Left lung (tissue), 10 donors: Measurements from ENCODE around the gene RAB3C. TPM values are rescaled to one million over a fixed set of nuclear protein-coding genes. Genes with fewer than 3 reads are reported as not detected.
A peak's percentile ranks its signal among the peaks of the same experiment; 100 is the strongest.

Experiments used
- ATAC-seq: fragments of 200-7000 bp; cut with Tn5 transposase; one replicate; pipeline ENCODE4 v1.9.1; 2020; ENCODE audit warnings: moderate library complexity
- DNase-seq, 4 donors: peaks; one replicate each; pipeline ENCODE4 v3.0.0-alpha.2; 2013 to 2020
- H3K27ac ChIP-seq, 2 donors: fragments of 200-600 bp; sonication (generic) in 1 of 2; one replicate each; pipeline versions ENCODE4 v1.5.0 to v1.8.0; 2020 to 2021
- H3K27me3 ChIP-seq, 2 donors: fragments of 200-600 bp; sonication (generic) in 1 of 2; one replicate each; pipeline versions ENCODE4 v1.5.0 to v1.8.0; 2020 to 2021
- H3K36me3 ChIP-seq, 2 donors: fragments of 200-600 bp; sonication (generic) in 1 of 2; one replicate each; pipeline versions ENCODE4 v1.5.0 to v1.8.0; 2020 to 2021
- H3K4me1 ChIP-seq, 2 donors: fragments of 200-600 bp; one replicate each; pipeline ENCODE4 v1.8.0; 2021
- H3K4me3 ChIP-seq, 2 donors: fragments of 200-600 bp; sonication (generic) in 1 of 2; one replicate each; pipeline versions ENCODE4 v1.5.0 to v1.8.0; 2020 to 2021; ENCODE audit warnings: mild to moderate bottlenecking in 1 of 2
- H3K9me3 ChIP-seq, 2 donors: fragments of 200-600 bp; sonication (generic) in 1 of 2; one replicate each; pipeline versions ENCODE4 v1.5.0 to v1.8.0; 2020 to 2021
- intact Hi-C, 2 donors: fragments of 100-400 bp; cut with DNase I; formaldehyde crosslinking; loops; one replicate each; pipeline versions ENCODE4 v1.11.2 to v1.14.2; 2022
- polyA plus RNA-seq, 6 donors: library from polyadenylated mRNA; unstranded; fragments of 120-200 nt; gene quantifications; one replicate each; pipeline ENCODE4 v1.2.1, GENCODE V29; 2013; ENCODE audit not compliant: insufficient read length in 6 of 6
- total RNA-seq, 2 donors: library from RNA; stranded (reverse); fragmentation: NEBNext Ultra II Directional; extraction: Animal tissue kit (Norgen Biotek cat#: 25700); gene quantifications; one replicate each; pipeline ENCODE4 v1.2.1, GENCODE V29; 2021
- TF ChIP-seq, protein P1 (sequence below), 2 donors: fragments of 200-600 bp; sonication (generic) in 1 of 2; IDR thresholded peaks; one replicate each; pipeline versions ENCODE4 v1.5.0 to v1.8.0; 2021; ENCODE audit warnings: antibody characterized with exemption in 2 of 2
- donor health status: DM: no; HTN: yes; CAD: no.
- donor health status: DM: no; HTN: no; CAD: no.

Gene RAB3C
- total and polyA plus RNA-seq, 8 donors: 1.1 to 3.5 (median 1.6) TPM

DNA sequence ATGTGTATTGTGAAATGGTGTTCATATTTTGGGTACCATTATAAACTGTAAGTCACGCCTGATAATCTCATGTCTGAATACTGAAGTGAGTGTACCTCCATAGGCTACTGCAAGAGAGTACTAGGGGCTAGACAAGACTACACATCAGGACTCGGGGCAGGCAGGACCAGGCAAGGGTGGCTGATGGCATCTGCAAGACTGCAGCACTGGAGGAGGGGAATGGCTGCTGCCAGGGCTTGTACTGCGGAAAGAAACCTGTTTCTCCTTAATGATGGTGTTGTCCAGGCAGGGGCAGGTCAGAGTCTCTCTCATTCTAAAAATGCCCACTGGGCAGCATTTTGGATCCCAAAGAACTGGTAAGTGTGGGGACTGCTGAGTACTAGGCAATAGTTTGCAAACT lies 172.5 kb downstream of the RAB3C start:
- Histone ChIP-seq H3K27ac (no peak overlapping the region), H3K4me1 (peaks cover 5 to 13% of the 10 kb centered on the region in 2 donors), H3K4me3 (no peak overlapping the region), H3K9me3 (no peaks in the 10 kb centered on the region), H3K36me3 (no peaks in the 10 kb centered on the region), H3K27me3 (no peaks in the 10 kb centered on the region)
- DNase-seq: no peak
- TF ChIP-seq, protein P1, sequence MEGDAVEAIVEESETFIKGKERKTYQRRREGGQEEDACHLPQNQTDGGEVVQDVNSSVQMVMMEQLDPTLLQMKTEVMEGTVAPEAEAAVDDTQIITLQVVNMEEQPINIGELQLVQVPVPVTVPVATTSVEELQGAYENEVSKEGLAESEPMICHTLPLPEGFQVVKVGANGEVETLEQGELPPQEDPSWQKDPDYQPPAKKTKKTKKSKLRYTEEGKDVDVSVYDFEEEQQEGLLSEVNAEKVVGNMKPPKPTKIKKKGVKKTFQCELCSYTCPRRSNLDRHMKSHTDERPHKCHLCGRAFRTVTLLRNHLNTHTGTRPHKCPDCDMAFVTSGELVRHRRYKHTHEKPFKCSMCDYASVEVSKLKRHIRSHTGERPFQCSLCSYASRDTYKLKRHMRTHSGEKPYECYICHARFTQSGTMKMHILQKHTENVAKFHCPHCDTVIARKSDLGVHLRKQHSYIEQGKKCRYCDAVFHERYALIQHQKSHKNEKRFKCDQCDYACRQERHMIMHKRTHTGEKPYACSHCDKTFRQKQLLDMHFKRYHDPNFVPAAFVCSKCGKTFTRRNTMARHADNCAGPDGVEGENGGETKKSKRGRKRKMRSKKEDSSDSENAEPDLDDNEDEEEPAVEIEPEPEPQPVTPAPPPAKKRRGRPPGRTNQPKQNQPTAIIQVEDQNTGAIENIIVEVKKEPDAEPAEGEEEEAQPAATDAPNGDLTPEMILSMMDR (IDR thresholded peaks at IDR 0.05): no peak
- intact Hi-C loops: no loop called here
- no peak for ATAC-seq

DNA sequence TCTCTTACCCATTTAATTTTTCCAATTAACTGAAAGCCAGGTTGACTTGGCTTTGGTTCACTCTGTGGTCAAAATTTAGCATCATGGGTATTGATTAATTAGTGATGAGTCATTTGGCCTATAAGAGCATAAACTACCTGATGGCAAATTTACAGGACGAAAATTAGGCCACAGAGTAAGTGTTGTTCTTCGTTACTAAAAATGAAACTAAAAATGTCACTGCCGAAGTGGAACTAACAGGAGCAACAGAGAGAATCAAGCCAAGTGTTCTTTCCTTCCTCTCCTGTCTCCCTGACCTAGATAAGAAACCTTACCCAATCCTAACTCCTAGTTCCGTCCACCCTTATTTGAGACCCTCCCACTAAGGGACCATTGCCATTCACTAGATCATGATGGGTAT lies 176.9 kb downstream of the RAB3C start:
- intact Hi-C loops: no loop called here
- peaks cover 5 to 16% of the 10 kb centered on the region in 2 donors for H3K4me1 ChIP-seq

DNA sequence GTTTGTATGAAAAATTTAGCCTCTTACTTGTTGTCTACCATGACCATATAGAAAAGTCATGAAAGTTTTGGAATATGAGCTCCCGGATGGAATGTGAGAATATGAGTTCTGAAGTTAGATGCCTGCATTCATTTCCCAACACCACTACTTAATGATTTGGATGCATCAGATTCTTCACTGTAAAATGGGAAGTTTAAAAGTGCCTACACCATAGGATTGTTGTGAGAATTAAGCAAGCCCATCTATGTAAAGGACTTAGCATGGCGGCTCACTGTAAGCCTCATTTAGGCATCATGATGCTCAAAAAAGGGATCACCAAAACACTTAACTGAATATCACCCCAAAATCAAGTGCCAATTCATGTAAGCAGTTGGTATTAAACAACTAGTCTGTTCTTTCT lies 177.3 kb downstream of the RAB3C start:
- no peaks in the 10 kb centered on the region for H3K36me3 ChIP-seq
- TF ChIP-seq, protein P1 (IDR thresholded peaks at IDR 0.05): no peak
- H3K9me3 ChIP-seq: no peaks in the 10 kb centered on the region
- H3K4me3 ChIP-seq: peak overlapping the region in 1 of 2 donors; percentile 19
- intact Hi-C loops: no loop called here
- H3K4me1 ChIP-seq: peaks cover 5 to 16% of the 10 kb centered on the region in 2 donors
- H3K27ac ChIP-seq: peak overlapping the region in 1 of 2 donors; percentile 60
- no peaks in the 10 kb centered on the region for H3K27me3 ChIP-seq
- peak; percentile 21 for ATAC-seq
- no peak for DNase-seq

More for the DNA sequence above, 176.9 kb downstream of the RAB3C start:
- no peaks in the 10 kb centered on the region for H3K36me3 ChIP-seq
- ATAC-seq (peak; percentile 69), DNase-seq (no peak)
- TF ChIP-seq, protein P1 (IDR thresholded peaks at IDR 0.05): no peak
- H3K4me3 ChIP-seq: peak overlapping the region; percentile 5 to 19
- H3K27me3 ChIP-seq: no peaks in the 10 kb centered on the region
- H3K9me3 ChIP-seq: no peaks in the 10 kb centered on the region
- H3K27ac ChIP-seq: peak overlapping the region in 1 of 2 donors; percentile 60

DNA sequence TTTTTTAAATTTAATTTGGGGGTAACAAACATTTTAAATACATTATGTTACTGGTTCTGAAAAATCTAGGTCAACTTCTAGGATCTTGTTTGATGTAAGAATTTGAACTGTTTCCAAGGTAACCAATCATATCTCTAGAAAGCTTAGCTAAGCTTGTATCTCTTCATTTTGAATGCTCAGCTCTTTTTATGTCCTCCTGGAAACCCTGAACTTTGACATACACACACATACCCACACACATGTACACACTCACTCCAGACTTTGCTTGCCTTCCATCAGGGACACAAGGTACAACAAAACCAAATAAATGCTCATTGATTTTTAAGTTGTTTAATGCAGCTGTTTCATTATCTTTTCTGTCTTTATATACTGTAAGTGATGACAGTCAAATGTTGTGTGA lies 178.5 kb downstream of the RAB3C start:
- H3K27me3 ChIP-seq: no peaks in the 10 kb centered on the region
- H3K4me3 ChIP-seq: no peak overlapping the region
- intact Hi-C loops: no loop called here
- ATAC-seq (no peak), DNase-seq (no peak)
- no peaks in the 10 kb centered on the region for H3K36me3 ChIP-seq
- no peak overlapping the region for H3K27ac ChIP-seq
- TF ChIP-seq, protein P1 (IDR thresholded peaks at IDR 0.05): no peak
- H3K9me3 ChIP-seq: no peaks in the 10 kb centered on the region
- H3K4me1 ChIP-seq: peaks cover 5 to 16% of the 10 kb centered on the region in 2 donors

DNA sequence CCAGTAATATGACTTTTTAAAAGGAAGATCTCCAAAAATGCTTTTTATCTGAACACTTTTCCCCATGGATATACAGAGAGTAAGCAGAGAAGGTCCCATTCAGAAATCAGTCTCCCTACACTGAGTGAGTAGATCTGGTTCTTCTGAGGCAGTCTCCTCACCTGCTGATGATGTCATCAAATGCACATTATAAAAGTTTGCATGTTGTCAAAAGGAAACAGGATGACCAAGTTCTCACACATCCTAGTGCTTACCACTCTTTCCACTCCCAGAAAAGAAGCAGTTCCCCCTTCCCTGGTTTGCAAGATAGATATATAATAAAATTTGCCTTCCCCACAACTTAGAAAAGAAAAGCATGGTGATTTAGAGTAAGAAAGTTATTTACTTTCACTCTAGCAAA lies 180.5 kb downstream of the RAB3C start:
- intact Hi-C loops: no loop called here
- ATAC-seq (no peak), DNase-seq (no peak)
- H3K27ac ChIP-seq: no peak overlapping the region
- TF ChIP-seq, protein P1 (IDR thresholded peaks at IDR 0.05): no peak
- peaks cover 5 to 16% of the 10 kb centered on the region in 2 donors for H3K4me1 ChIP-seq
- no peaks in the 10 kb centered on the region for H3K9me3 ChIP-seq
- no peaks in the 10 kb centered on the region for H3K27me3 ChIP-seq
- H3K36me3 ChIP-seq: no peaks in the 10 kb centered on the region
- no peak overlapping the region for H3K4me3 ChIP-seq
